Spleen (tissue), 11 donors: ENCODE data around the gene LAMTOR4. TPM values are rescaled to one million over a fixed set of nuclear protein-coding genes. Genes with fewer than 3 reads are reported as not detected.
"Not testable (repeated sequence)": the region's sequence is repeated elsewhere in the genome, so short reads cannot be mapped to it uniquely, and the experiment has no call there.

Source experiments
- DNase-seq: peaks from one replicate; pipeline ENCODE4 v3.0.0-alpha.2; 2020
- H3K27ac ChIP-seq, 8 donors: fragments of 200-600 bp; sonication (generic) in 7 of 8; 1 replicate in 4 of 8; 2 replicates in 4 of 8; pipeline versions ENCODE4 v1.5.0 to v1.8.0; 2016 to 2021; ENCODE audit warnings: inconsistent platforms in 4 of 8, mild to moderate bottlenecking in 4 of 8, moderate library complexity in 1 of 8
- H3K27me3 ChIP-seq, 7 donors: fragments of 200-600 bp; sonication (generic) in 6 of 7; replicated peaks in 1 of 7; 1 replicate in 4 of 7; 2 replicates in 3 of 7; pipeline versions ENCODE4 v1.5.0 to v1.8.0; 2016 to 2021; ENCODE audit warnings: inconsistent platforms in 3 of 7, mild to moderate bottlenecking in 1 of 7
- H3K36me3 ChIP-seq, 6 donors: fragments of 200-600 bp; sonication (generic) in 5 of 6; 1 replicate in 4 of 6; 2 replicates in 2 of 6; pipeline versions ENCODE4 v1.5.0 to v1.8.0; 2016 to 2021; ENCODE audit warnings: inconsistent platforms in 2 of 6
- H3K4me1 ChIP-seq, 6 donors: fragments of 200-600 bp; sonication (generic) in 5 of 6; 1 replicate in 3 of 6; 2 replicates in 3 of 6; pipeline versions ENCODE4 v1.5.0 to v1.8.0; 2016 to 2021; ENCODE audit warnings: inconsistent platforms in 3 of 6
- H3K4me3 ChIP-seq, 8 donors: fragments of 200-600 bp; sonication (generic) in 7 of 8; 1 replicate in 4 of 8; 2 replicates in 4 of 8; pipeline versions ENCODE4 v1.5.0 to v1.8.0; 2016 to 2021; ENCODE audit warnings: inconsistent platforms in 4 of 8, mild to moderate bottlenecking in 4 of 8, moderate library complexity in 2 of 8
- H3K9me3 ChIP-seq, 8 donors: fragments of 200-600 bp; sonication (generic) in 7 of 8; 1 replicate in 4 of 8; 2 replicates in 4 of 8; pipeline versions ENCODE4 v1.5.0 to v1.8.0; 2016 to 2021; ENCODE audit warnings: inconsistent platforms in 4 of 8
- CTCF ChIP-seq, 11 experiments: fragments of 200-600 bp in 7 of 11; fragments of 450-650 bp in 4 of 11; sonication (generic) in 4 of 11; IDR thresholded peaks in 8 of 11; conservative IDR thresholded peaks in 3 of 11; 1 replicate in 7 of 11; 2 replicates in 4 of 11; pipeline versions ENCODE4 v1.4.0 to v1.8.0; 2016 to 2021; ENCODE audit warnings: antibody characterized with exemption in 11 of 11, inconsistent platforms in 4 of 11, mild to moderate bottlenecking in 1 of 11
- POLR2A ChIP-seq, 3 donors: fragments of 450-650 bp; IDR thresholded peaks; one replicate each; pipeline ENCODE4 v1.5.1; 2017; ENCODE audit warnings: antibody characterized with exemption in 3 of 3, mild to moderate bottlenecking in 1 of 3
- POLR2AphosphoS5 ChIP-seq, 3 donors: sonication (generic); formaldehyde crosslinking; IDR thresholded peaks; one replicate each; pipeline ENCODE4 v1.5.1; 2017; ENCODE audit warnings: antibody characterized with exemption in 3 of 3
- WGBS, 5 donors: extraction: QIAGEN DNeasy Blood & Tissue Kit in 3 of 5; methylation state at CpG; one replicate each; pipeline versions ENCODE4 v1.1.5 to v1.1.7; 2013 to 2018; 5-methylcytosine and 5-hydroxymethylcytosine counted together
- intact Hi-C: fragments of 100-400 bp; cut with DNase I; formaldehyde crosslinking; loops from one replicate; pipeline ENCODE4 v1.15.0; 2023; ENCODE audit warnings: low total_unique reads
- microRNA-seq, 3 donors: library from miRNA; unstranded; fragments of <30 nt; microRNA quantifications; one replicate each; pipeline versions ENCODE4 to v1.1.0, GENCODE V29; 2019 to 2020
- polyA plus RNA-seq, 3 donors: library from polyadenylated mRNA; stranded (reverse); fragments of 200-250 nt; gene quantifications; one replicate each; pipeline ENCODE4 v1.2.1, GENCODE V29; 2013
- total RNA-seq, 7 donors: library from RNA; depleted of rRNA in 3 of 7; stranded (reverse); fragments of >200 nt in 3 of 7; fragmentation: NEBNext Ultra II Directional in 4 of 7; extraction: Animal tissue kit (Norgen Biotek cat#: 25700) in 4 of 7; gene quantifications; one replicate each; pipeline versions ENCODE4 v1.1.0 to v1.2.1, GENCODE V29; 2016 to 2021
- donor health status: healthy with polysubstance abuse.
- donor health status: DM: no; HTN: no; CAD: no; lungs with moderate emphysema.
- donor health status: DM: no; HTN: no; CAD: no.
- donor health status: Bipolar disorder and iron deficiency.
- donor health status: healthy.
- donor health status: DM: no; HTN: no; CAD: no.
- donor health status: DM: yes; HTN: yes; CAD: no.

The LAMTOR4 gene
- total and polyA plus RNA-seq, 10 donors: 152 to 709 (median 271) TPM

DNA sequence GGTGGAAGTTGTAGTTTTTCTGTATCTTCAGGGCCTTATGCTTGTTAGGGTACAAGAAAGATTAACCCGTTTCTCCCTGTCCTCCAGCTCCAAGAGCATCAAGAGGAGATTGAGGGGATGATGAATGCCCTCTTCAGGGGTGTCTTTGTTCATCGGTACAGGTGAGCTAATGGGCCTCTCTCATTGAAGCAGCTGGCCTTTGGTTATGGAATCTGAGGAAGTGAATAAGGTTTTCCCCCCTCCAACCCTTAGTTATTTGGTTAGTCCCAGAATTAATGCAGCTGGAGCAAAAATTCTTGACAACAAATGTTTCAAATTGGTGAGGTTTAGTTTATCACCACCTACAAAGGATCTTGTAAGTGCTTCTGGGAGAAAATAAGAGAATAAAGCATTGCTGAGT, 46.5 kb downstream of the LAMTOR4 start:
- 72 to 91% (median 80%) methylated on average over 2 of the region's 2 CpGs for WGBS, 5 donors
- TF ChIP-seq POLR2A (IDR thresholded peaks at IDR 0.05): no peak
- no peak for TF ChIP-seq CTCF (IDR thresholded peaks at IDR 0.05 in 8 of 11, conservative IDR thresholded peaks at IDR 0.05 in 3 of 11)
- TF ChIP-seq POLR2AphosphoS5 (IDR thresholded peaks at IDR 0.05): no peak
- H3K4me1 ChIP-seq: peaks cover 7 to 75% (median 26%) of the 10 kb centered on the region in 6 donors

GRCh38 chr7:100195901-100196322, 47.2 kb downstream of the LAMTOR4 start:
- WGBS, 5 donors: 76 to 92% (median 84%) methylated on average over 6 of the region's 6 CpGs
- peaks cover 3 to 75% (median 25%) of the 10 kb centered on the region in 6 donors for H3K4me1 ChIP-seq
- intact Hi-C loops, H3K9me3 ChIP-seq, H3K36me3 ChIP-seq, DNase-seq, H3K27me3 ChIP-seq, H3K4me3 ChIP-seq: not testable (repeated sequence)
- peak overlapping the region in 5 of 8 donors; percentile 44 to 89 (median 79) for H3K27ac ChIP-seq

More for the DNA sequence above, 46.5 kb downstream of the LAMTOR4 start:
- Histone ChIP-seq H3K4me3 (no peak overlapping the region), H3K9me3 (no peaks in the 10 kb centered on the region), H3K36me3 (no peaks in the 10 kb centered on the region), H3K27ac (peak overlapping the region in 5 of 8 donors; percentile 44 to 89 (median 79)), H3K27me3 (no peaks in the 10 kb centered on the region)
- intact Hi-C loops: no loop called here
- DNase-seq: no peak

GRCh38 chr7:100198266-100198665, 49.5 kb downstream of the LAMTOR4 start:
- H3K9me3 ChIP-seq: no peaks in the 10 kb centered on the region
- TF ChIP-seq POLR2A (IDR thresholded peaks at IDR 0.05): no peak
- TF ChIP-seq CTCF (IDR thresholded peaks at IDR 0.05 in 8 of 11, conservative IDR thresholded peaks at IDR 0.05 in 3 of 11): no peak
- TF ChIP-seq POLR2AphosphoS5 (IDR thresholded peaks at IDR 0.05): no peak
- no peak overlapping the region for H3K27ac ChIP-seq
- peaks cover 0 to 55% (median 16%) of the 10 kb centered on the region in 6 donors for H3K4me1 ChIP-seq
- DNase-seq: no peak
- no peaks in the 10 kb centered on the region for H3K27me3 ChIP-seq
- H3K4me3 ChIP-seq: no peak overlapping the region
- intact Hi-C loops: no loop called here
- H3K36me3 ChIP-seq: peaks cover 0 to 3% (median 0%) of the 10 kb centered on the region in 6 donors
- 90 to 96% (median 93%) methylated on average over 10 of the region's 10 CpGs for WGBS, 5 donors

GRCh38 chr7:100200693-100201092, 52.0 kb downstream of the LAMTOR4 start:
- H3K9me3 ChIP-seq: no peaks in the 10 kb centered on the region
- intact Hi-C loops: no loop called here
- WGBS, 5 donors: 82 to 94% (median 87%) methylated on average over 11 of the region's 11 CpGs
- H3K27me3 ChIP-seq: no peaks in the 10 kb centered on the region
- peak overlapping the region in 5 of 8 donors; percentile 44 to 72 (median 52) for H3K27ac ChIP-seq
- peaks cover 0 to 10% (median 0%) of the 10 kb centered on the region in 6 donors for H3K36me3 ChIP-seq
- peak overlapping the region in 4 of 8 donors; percentile 4 to 47 (median 12) for H3K4me3 ChIP-seq
- TF ChIP-seq CTCF (IDR thresholded peaks at IDR 0.05 in 8 of 11, conservative IDR thresholded peaks at IDR 0.05 in 3 of 11): no peak
- DNase-seq: no peak
- H3K4me1 ChIP-seq: peaks cover 0 to 31% (median 12%) of the 10 kb centered on the region in 6 donors

Small RNA genes within 50 kb of the gene (microRNA-seq; reads per million reads assigned to microRNA genes)
- 0.28 to 0.36 (median 0.35) reads per million in 3 donors for gene MIR4658

Other genes starting within 250 kb of the LAMTOR4 start
- 10 to 100 TPM; 34.7 to 58.5 (median 40.3) TPM for gene TRIM4, start 229.4 kb upstream of the LAMTOR4 start, total RNA-seq
- 10 to 100 TPM; 14.3 to 20.9 (median 14.7) TPM for gene TRIM4, start 229.4 kb upstream of the LAMTOR4 start, polyA plus RNA-seq
- gene GJC3, start 219.3 kb upstream of the LAMTOR4 start, total RNA-seq: 1 to 10 TPM in 1 of 7 donors, under 1 TPM in 1, not detected in 5; 0.47 to 1.0 TPM
- under 1 TPM in 2 of 3 donors, not detected in 1; 0.29 to 0.53 TPM for gene GJC3, start 219.3 kb upstream of the LAMTOR4 start, polyA plus RNA-seq
- gene AZGP1, start 172.9 kb upstream of the LAMTOR4 start, total RNA-seq: under 1 TPM in 1 of 7 donors, not detected in 6; 0.79 TPM
- 1 to 10 TPM in 1 of 3 donors, under 1 TPM in 2; 0.13 to 2.3 (median 0.36) TPM for gene AZGP1, start 172.9 kb upstream of the LAMTOR4 start, polyA plus RNA-seq
- gene ZKSCAN1, start 133.3 kb upstream of the LAMTOR4 start, total RNA-seq: 10 to 100 TPM; 29.7 to 77.9 (median 65.7) TPM
- gene ZKSCAN1, start 133.3 kb upstream of the LAMTOR4 start, polyA plus RNA-seq: 10 to 100 TPM in 2 of 3 donors, 1 to 10 TPM in 1; 7.3 to 11.5 (median 10.6) TPM
- gene ZSCAN21, start 99.1 kb upstream of the LAMTOR4 start, total RNA-seq: 10 to 100 TPM in 2 of 7 donors, 1 to 10 TPM in 5; 7.2 to 14.3 (median 9.2) TPM
- 1 to 10 TPM; 3.7 to 6.1 (median 5.0) TPM for gene ZSCAN21, start 99.1 kb upstream of the LAMTOR4 start, polyA plus RNA-seq
- gene ZNF3, start 67.2 kb upstream of the LAMTOR4 start, total RNA-seq: 10 to 100 TPM; 25.7 to 34.0 (median 29.3) TPM
- gene ZNF3, start 67.2 kb upstream of the LAMTOR4 start, polyA plus RNA-seq: 10 to 100 TPM; 11.0 to 17.3 (median 14.8) TPM
- gene COPS6, start 59.9 kb upstream of the LAMTOR4 start, total RNA-seq: 10 to 100 TPM; 47.0 to 86.7 (median 64.7) TPM
- 10 to 100 TPM; 80.7 to 89.6 (median 83.5) TPM for gene COPS6, start 59.9 kb upstream of the LAMTOR4 start, polyA plus RNA-seq
- 10 to 100 TPM; 49.5 to 74.7 (median 64.8) TPM for gene MCM7, start 47.5 kb upstream of the LAMTOR4 start, total RNA-seq
- gene MCM7, start 47.5 kb upstream of the LAMTOR4 start, polyA plus RNA-seq: 10 to 100 TPM; 72.3 to 92.7 (median 75.8) TPM
- gene AP4M1, start 47.3 kb upstream of the LAMTOR4 start, total RNA-seq: 10 to 100 TPM in 5 of 7 donors, 1 to 10 TPM in 2; 9.2 to 18.0 (median 12.0) TPM
- 10 to 100 TPM in 2 of 3 donors, 1 to 10 TPM in 1; 8.7 to 10.1 (median 10.1) TPM for gene AP4M1, start 47.3 kb upstream of the LAMTOR4 start, polyA plus RNA-seq
- 10 to 100 TPM; 29.7 to 44.0 (median 36.5) TPM for gene TAF6, start 29.6 kb upstream of the LAMTOR4 start, total RNA-seq
- gene TAF6, start 29.6 kb upstream of the LAMTOR4 start, polyA plus RNA-seq: 10 to 100 TPM; 16.5 to 36.6 (median 21.3) TPM
- 10 to 100 TPM; 12.4 to 19.7 (median 15.2) TPM for gene CNPY4, start 29.3 kb upstream of the LAMTOR4 start, total RNA-seq
- gene CNPY4, start 29.3 kb upstream of the LAMTOR4 start, polyA plus RNA-seq: 10 to 100 TPM in 2 of 3 donors, 1 to 10 TPM in 1; 9.7 to 14.1 (median 11.0) TPM
- gene MBLAC1, start 22.0 kb upstream of the LAMTOR4 start, total RNA-seq: 1 to 10 TPM; 1.7 to 4.4 (median 2.0) TPM
- 1 to 10 TPM; 1.8 to 2.7 (median 2.4) TPM for gene MBLAC1, start 22.0 kb upstream of the LAMTOR4 start, polyA plus RNA-seq
- 10 to 100 TPM; 33.0 to 68.7 (median 48.2) TPM for gene TRAPPC14, start 9.8 kb downstream of the LAMTOR4 start, total RNA-seq
- 10 to 100 TPM; 33.0 to 54.5 (median 51.4) TPM for gene TRAPPC14, start 9.8 kb downstream of the LAMTOR4 start, polyA plus RNA-seq
- 1 to 10 TPM; 1.3 to 6.2 (median 3.0) TPM for gene GAL3ST4, start 19.7 kb downstream of the LAMTOR4 start, total RNA-seq
- 1 to 10 TPM; 1.0 to 2.8 (median 1.1) TPM for gene GAL3ST4, start 19.7 kb downstream of the LAMTOR4 start, polyA plus RNA-seq
- gene GPC2, start 28.5 kb downstream of the LAMTOR4 start, total RNA-seq: 1 to 10 TPM; 2.4 to 5.3 (median 4.5) TPM
- 1 to 10 TPM; 2.1 to 4.4 (median 4.2) TPM for gene GPC2, start 28.5 kb downstream of the LAMTOR4 start, polyA plus RNA-seq
- gene STAG3, start 29.0 kb downstream of the LAMTOR4 start, total RNA-seq: 10 to 100 TPM in 5 of 7 donors, 1 to 10 TPM in 2; 8.0 to 59.6 (median 31.4) TPM
- gene STAG3, start 29.0 kb downstream of the LAMTOR4 start, polyA plus RNA-seq: 100 to 1,000 TPM in 2 of 3 donors, 10 to 100 TPM in 1; 69.5 to 123 (median 104) TPM
- 10 to 100 TPM; 21.9 to 58.7 (median 33.9) TPM for gene PVRIG, start 71.0 kb downstream of the LAMTOR4 start, total RNA-seq
- gene PVRIG, start 71.0 kb downstream of the LAMTOR4 start, polyA plus RNA-seq: 10 to 100 TPM; 20.3 to 41.2 (median 30.2) TPM
- not detected for gene SPDYE3, start 158.8 kb downstream of the LAMTOR4 start, total RNA-seq
- under 1 TPM; 0.09 to 0.22 (median 0.15) TPM for gene SPDYE3, start 158.8 kb downstream of the LAMTOR4 start, polyA plus RNA-seq
- gene PILRB, start 209.2 kb downstream of the LAMTOR4 start, total RNA-seq: 100 to 1,000 TPM in 2 of 7 donors, 10 to 100 TPM in 5; 66.2 to 114 (median 70.5) TPM
- gene PILRB, start 209.2 kb downstream of the LAMTOR4 start, polyA plus RNA-seq: 10 to 100 TPM; 56.8 to 97.5 (median 95.0) TPM
- gene PILRA, start 224.6 kb downstream of the LAMTOR4 start, total RNA-seq: 10 to 100 TPM; 19.8 to 61.1 (median 30.9) TPM
- 10 to 100 TPM in 2 of 3 donors, 1 to 10 TPM in 1; 5.8 to 18.8 (median 11.7) TPM for gene PILRA, start 224.6 kb downstream of the LAMTOR4 start, polyA plus RNA-seq